K562 (cell line): ENCODE measurements around the gene STYXL1. TPM values are rescaled to one million over a fixed set of nuclear protein-coding genes. Genes with fewer than 3 reads are reported as not detected.
A peak's percentile ranks its signal among the peaks of the same experiment; 100 is the strongest.

Source experiments
- ATAC-seq: fragments of 200-7000 bp; cut with Tn5 transposase; 3 replicates; pipeline ENCODE4 v1.9.1; 2020; ENCODE audit warnings: moderate library complexity
- BruUV-seq: library from RNA; stranded (reverse); fragments of 400-500 nt; replicated peaks from 2 replicates; lab custom pipeline; 2021; lab: Mats Ljungman, UMichigan
- CTCF ChIA-PET: fragments of 300-600 bp; formaldehyde crosslinking; extraction: SDS; loops from one replicate; lab custom pipeline; 2021; ENCODE audit warnings: low intra/inter-chr PET ratio; lab: Yijun Ruan, JAX
- POLR2A ChIA-PET: fragments of 300-600, 350-650 bp; sonication (Branson Sonifier 250); formaldehyde crosslinking; extraction: SDS; loops from one replicate; lab custom pipeline; 2021; ENCODE audit warnings: antibody characterized with exemption, inconsistent platforms; lab: Yijun Ruan, JAX
- DNase-seq, 4 experiments: peaks; one replicate each; pipeline versions ENCODE4 v3.0.0 to v3.0.0-alpha.2; 2011 to 2018; ENCODE audit warnings: low spot score in 3 of 4, mixed read lengths in 3 of 4; ENCODE audit errors: extremely low read depth in 1 of 4
- FAIRE-seq: peaks from 2 replicates; lab custom pipeline; 2011; peaks lifted over from hg19 to GRCh38; lab: Jason Lieb, UNC
- H2AFZ ChIP-seq: 2 replicates; pipeline ENCODE4 v1.6.0; 2011; ENCODE audit warnings: low read depth, low read length, control low read depth, inconsistent platforms
- H3K27ac ChIP-seq: fragments of 200-600 bp; 3 replicates; pipeline ENCODE4 v1.8.0; 2011; ENCODE audit warnings: low read depth, mild to moderate bottlenecking, control low read depth, inconsistent platforms, low read length, moderate library complexity, mixed read lengths; ENCODE audit errors: extremely low read depth
- H3K27me3 ChIP-seq, 2 experiments: fragments of 300-600 bp in 1 of 2; 2 replicates in 1 of 2; 3 replicates in 1 of 2; pipeline versions ENCODE4 v1.6.0 to v1.8.0; 2011; ENCODE audit warnings: inconsistent platforms in 2 of 2, low read length in 2 of 2, mild to moderate bottlenecking in 1 of 2, mixed read lengths in 1 of 2, moderate library complexity in 1 of 2; ENCODE audit not compliant: control insufficient read depth in 2 of 2, insufficient read depth in 2 of 2
- H3K36me3 ChIP-seq: fragments of 300-600 bp; 3 replicates; pipeline ENCODE4 v1.8.0; 2011; ENCODE audit warnings: mild to moderate bottlenecking, low read length, inconsistent platforms; ENCODE audit not compliant: control insufficient read depth, insufficient read depth
- H3K4me1 ChIP-seq, 2 experiments: fragments of 200-600 bp in 1 of 2; replicated peaks in 1 of 2; 2 replicates in 1 of 2; 3 replicates in 1 of 2; pipeline versions ENCODE4 v1.5.1 to v1.8.0; 2011; ENCODE audit warnings: inconsistent platforms in 2 of 2, low read length in 2 of 2, mild to moderate bottlenecking in 1 of 2, mixed read lengths in 1 of 2, moderate library complexity in 1 of 2; ENCODE audit not compliant: control insufficient read depth in 2 of 2, insufficient read depth in 2 of 2
- H3K4me2 ChIP-seq: 2 replicates; pipeline ENCODE4 v1.6.1; 2011; ENCODE audit warnings: low read length, control low read depth, inconsistent platforms, mixed read lengths; ENCODE audit not compliant: insufficient read depth
- H3K4me3 ChIP-seq: fragments of 200-600 bp; sonication (generic), shearing (Covaris generic); 2 replicates; pipeline ENCODE4 v1.5.1; 2016; ENCODE audit warnings: control low read depth, inconsistent platforms
- H3K79me2 ChIP-seq: fragments of 200-600 bp; 3 replicates; pipeline ENCODE4 v1.8.0; 2011; ENCODE audit warnings: low read length, inconsistent platforms; ENCODE audit not compliant: control insufficient read depth, insufficient read depth
- H3K9ac ChIP-seq, 2 experiments: 2 replicates each; pipeline versions ENCODE4 v1.6.0 to v1.6.1; 2011; ENCODE audit warnings: low read depth in 2 of 2, low read length in 2 of 2, control low read depth in 1 of 2, inconsistent platforms in 1 of 2, mild to moderate bottlenecking in 1 of 2, mixed read lengths in 1 of 2; ENCODE audit not compliant: insufficient read depth in 1 of 2
- H3K9me1 ChIP-seq: one replicate; pipeline ENCODE4 v1.6.0; 2011; ENCODE audit warnings: inconsistent platforms, mild to moderate bottlenecking, low read length, moderate library complexity; ENCODE audit not compliant: control insufficient read depth, insufficient read depth
- H3K9me3 ChIP-seq: replicated peaks from 2 replicates; pipeline ENCODE4 v1.5.1; 2011; ENCODE audit warnings: low read depth, low read length, inconsistent platforms; ENCODE audit not compliant: control insufficient read depth, insufficient read depth
- H4K20me1 ChIP-seq: replicated peaks from 2 replicates; pipeline ENCODE4 v1.6.1; 2011; ENCODE audit warnings: low read length, inconsistent platforms, mixed read lengths; ENCODE audit not compliant: control insufficient read depth, insufficient read depth
- E2F5 ChIP-seq: sonication (generic); formaldehyde crosslinking; IDR thresholded peaks from 2 replicates; pipeline ENCODE4 v1.8.0; 2022; ENCODE audit warnings: mild to moderate bottlenecking, missing genetic modification reagents
- ETV5 ChIP-seq: sonication (generic); formaldehyde crosslinking; IDR thresholded peaks from 2 replicates; pipeline ENCODE4 v1.4.0; 2020; ENCODE audit warnings: low read depth, mild to moderate bottlenecking, missing genetic modification reagents
- FOSL1 ChIP-seq: fragments of 200-800 bp; sonication (Bioruptor generic); conservative IDR thresholded peaks from 2 replicates; pipeline ENCODE4 v1.6.1; 2016; ENCODE audit warnings: missing genetic modification characterization, missing compliant biosample characterization
- JUN ChIP-seq, 2 experiments: sonication (generic) in 1 of 2; formaldehyde crosslinking in 1 of 2; IDR thresholded peaks; 2 replicates each; pipeline versions ENCODE4 v1.6.1 to v1.8.0; 2012 to 2022; ENCODE audit warnings: borderline replicate concordance in 2 of 2, mild to moderate bottlenecking in 2 of 2, improper control_type of control experiment in 1 of 2, low read depth in 1 of 2, low read length in 1 of 2, missing genetic modification reagents in 1 of 2
- POLR2G ChIP-seq: fragments of 200-400 bp; formaldehyde crosslinking; IDR thresholded peaks from 2 replicates; pipeline ENCODE4 v1.6.1; 2017; ENCODE audit warnings: low read depth, mild to moderate bottlenecking, antibody characterized with exemption, low read length, moderate library complexity
- VEZF1 ChIP-seq: fragments of 200-800 bp; sonication (Bioruptor generic); IDR thresholded peaks from 2 replicates; pipeline ENCODE4 v1.6.1; 2017; ENCODE audit warnings: missing genetic modification characterization, missing compliant biosample characterization
- ZNF274 ChIP-seq: IDR thresholded peaks from 2 replicates; pipeline ENCODE4 v1.6.1; 2011; ENCODE audit warnings: low read depth, mild to moderate bottlenecking, low read length, moderate library complexity, borderline replicate concordance
- ZNF764 ChIP-seq: fragments of 250-450 bp; sonication (Bioruptor Pico); IDR thresholded peaks from 2 replicates; pipeline ENCODE4 v1.4.0; 2020; ENCODE audit warnings: low read depth, mild to moderate bottlenecking, moderate library complexity
- WGBS: fragments of 100-300 bp; shearing (Covaris generic); methylation state at CpG from one replicate; pipeline ENCODE4 v1.1.6; 2016; ENCODE audit warnings: low coverage, mixed read lengths; ENCODE audit not compliant: insufficient coverage; ENCODE audit errors: missing lambda C conversion rate; 5-methylcytosine and 5-hydroxymethylcytosine counted together
- in situ Hi-C: fragments of 300-500 bp; cut with MboI; formaldehyde crosslinking; loops from 4 replicates; pipeline ENCODE4 v1.15.0; 2018; ENCODE audit warnings: inconsistent platforms, mixed read lengths
- intact Hi-C: fragments of 100-400 bp; cut with micrococcal nuclease; formaldehyde crosslinking; loops from 2 replicates; pipeline ENCODE4 v1.14.2; 2022
- polyA plus RNA-seq, 8 experiments: library from polyadenylated mRNA; depleted of rRNA in 4 of 8; stranded (reverse) in 5 of 8; unstranded in 3 of 8; fragments of >200 nt; fragmentation: Nextera tagmentation in 2 of 8; fragmentation: Illumina TruSeq in 1 of 8; extraction: Ambion mirVana in 2 of 8; extraction: Trizol in 1 of 8; gene quantifications; 2 replicates each; pipeline versions ENCODE4 v1.2.1 to v1.2.3, GENCODE V29; 2011 to 2014; ENCODE audit warnings: inconsistent platforms in 1 of 8, missing spikeins in 1 of 8
- total RNA-seq, 7 experiments: library from RNA; depleted of rRNA in 6 of 7; stranded (reverse); fragments of >200 nt in 6 of 7; fragmentation: Illumina TruSeq in 2 of 7; extraction: Trizol in 2 of 7; gene quantifications; 2 replicates each; pipeline versions ENCODE4 v1.2.1 to v1.2.3, GENCODE V29; 2011 to 2021; ENCODE audit warnings: low replicate concordance in 1 of 7

The STYXL1 gene
- total and polyA plus RNA-seq, 9 of the 15 experiments (the other 6 are each of a cell fraction or from before 2014, with no cell fraction given), result 36.5 to 97.2 (median 49.9) TPM

GRCh38 chr7:76002139-76002538 lies 45.7 kb downstream of the STYXL1 start (continued):
- no peak for TF ChIP-seq VEZF1 (CRISPR knock-in tag)
- no peak for TF ChIP-seq ZNF274
- no peak for TF ChIP-seq FOSL1 (tag)
- TF ChIP-seq E2F5 (CRISPR knock-in tag), result no peak
- no peak for TF ChIP-seq ZNF764 (CRISPR knock-in tag)
- no peak for TF ChIP-seq JUN (IDR thresholded peaks at IDR 0.05; ENCODE audit: borderline replicate concordance, low read depth, low read length)
- no peak for TF ChIP-seq JUN (CRISPR knock-in tag; IDR thresholded peaks at IDR 0.05; ENCODE audit: borderline replicate concordance)
- TF ChIP-seq, all 486 proteins: peak for 0

GRCh38 chr7:76000566-76000965 lies 47.2 kb downstream of the STYXL1 start:
- no TSS peak for BruUV-seq
- Histone ChIP-seq H3K79me2 (no peaks in the 10 kb centered on the region), H3K27me3 (no peaks in the 10 kb centered on the region), H3K36me3 (peaks cover 37% of the 10 kb centered on the region), H3K4me1 (peaks cover 5 to 6% of the 10 kb centered on the region in 2 experiments; a peak in 3 of 5 replicates)
- no peak for TF ChIP-seq ETV5
- TF ChIP-seq POLR2G, result 0 out of 2 replicates have a peak, but pooled peaks have one; percentile 29
- TF ChIP-seq, all 486 proteins: peak for 1
- 84% methylated on average over 11 of the region's 11 CpGs for WGBS
- Histone ChIP-seq H3K9me3 (no peaks in the 10 kb centered on the region), H3K4me3 (no peak overlapping the region), H3K9ac (peak overlapping the region in 1 of 2 experiments; percentile 66; a peak in 1 of 4 replicates), H3K9me1 (no peaks in the 10 kb centered on the region), H4K20me1 (no peaks in the 10 kb centered on the region; the same call in 1 of the 2 replicates), H3K4me2 (no peak overlapping the region), H2AFZ (no peak overlapping the region), H3K27ac (no peak overlapping the region)
- FAIRE-seq, result no peak
- ChIA-PET CTCF (no interaction called here), POLR2A (no interaction called here)
- ATAC-seq, result peak; percentile 23; the same call in 2 of the 3 replicates
- in situ Hi-C loops, result loop anchor here (25.0 kb wide), 1 partner anchor 563 kb away; no protein-coding TSS in a partner anchor
- no peak for DNase-seq
- intact Hi-C loops, result no loop called here
